GM18526 (cell line): ENCODE results near the gene SLIT3.

Experiments
- POLR2A ChIP-seq: IDR thresholded peaks from 3 replicates; pipeline ENCODE4 v1.6.1; 2011; ENCODE audit not compliant: insufficient read length; ENCODE audit errors: extremely low read depth

Gene SLIT3

GRCh38 chr5:169084775-169085174, 216.2 kb downstream of the SLIT3 start:
- TF ChIP-seq POLR2A, result no peak

- TF ChIP-seq POLR2A, result no peak
Observed at GRCh38 chr5:169083394-169084018, 217.4 kb downstream of the SLIT3 start.

GRCh38 chr5:169081000-169081724, 219.8 kb downstream of the SLIT3 start:
- no peak for TF ChIP-seq POLR2A

- TF ChIP-seq POLR2A, result no peak
Observed at GRCh38 chr5:169080448-169080911, 220.5 kb downstream of the SLIT3 start.

GRCh38 chr5:169079697-169080096, 221.2 kb downstream of the SLIT3 start:
- TF ChIP-seq POLR2A, result no peak

- no peak for TF ChIP-seq POLR2A
Observed at GRCh38 chr5:169074839-169075238, 226.1 kb downstream of the SLIT3 start.

- no peak for TF ChIP-seq POLR2A
Observed at GRCh38 chr5:169072233-169072632, 228.7 kb downstream of the SLIT3 start.

- no peak for TF ChIP-seq POLR2A
Observed at GRCh38 chr5:169070413-169070812, 230.5 kb downstream of the SLIT3 start.

- TF ChIP-seq POLR2A, result no peak
Observed at GRCh38 chr5:169067751-169068173, 233.2 kb downstream of the SLIT3 start.

GRCh38 chr5:169065400-169065799, 235.5 kb downstream of the SLIT3 start:
- no peak for TF ChIP-seq POLR2A

GRCh38 chr5:169064093-169064492, 236.8 kb downstream of the SLIT3 start:
- no peak for TF ChIP-seq POLR2A

GRCh38 chr5:169063316-169063953, 237.5 kb downstream of the SLIT3 start:
- TF ChIP-seq POLR2A, result no peak

GRCh38 chr5:169062690-169063089, 238.2 kb downstream of the SLIT3 start:
- TF ChIP-seq POLR2A, result no peak

- no peak for TF ChIP-seq POLR2A
Observed at GRCh38 chr5:169054506-169054905, 246.4 kb downstream of the SLIT3 start.

- TF ChIP-seq POLR2A, result no peak
Observed at GRCh38 chr5:169052207-169052606, 248.7 kb downstream of the SLIT3 start.

GRCh38 chr5:169051351-169051750, 249.6 kb downstream of the SLIT3 start:
- no peak for TF ChIP-seq POLR2A
